HG02884 (cell line): ENCODE results near the gene CSRNP3.

Experiments
- ATAC-seq: cut with Tn5 transposase; IDR thresholded peaks from one replicate; pipeline ENCODE4 v1.9.1; 2021; ENCODE audit warnings: mild to moderate bottlenecking, moderate library complexity; ENCODE audit not compliant: unreplicated experiment

Gene CSRNP3

GRCh38 chr2:165675551-165675968, 206.1 kb downstream of the CSRNP3 start:
- ATAC-seq: no peak

- ATAC-seq: no peak
Observed at GRCh38 chr2:165678882-165679281, 209.4 kb downstream of the CSRNP3 start.

DNA sequence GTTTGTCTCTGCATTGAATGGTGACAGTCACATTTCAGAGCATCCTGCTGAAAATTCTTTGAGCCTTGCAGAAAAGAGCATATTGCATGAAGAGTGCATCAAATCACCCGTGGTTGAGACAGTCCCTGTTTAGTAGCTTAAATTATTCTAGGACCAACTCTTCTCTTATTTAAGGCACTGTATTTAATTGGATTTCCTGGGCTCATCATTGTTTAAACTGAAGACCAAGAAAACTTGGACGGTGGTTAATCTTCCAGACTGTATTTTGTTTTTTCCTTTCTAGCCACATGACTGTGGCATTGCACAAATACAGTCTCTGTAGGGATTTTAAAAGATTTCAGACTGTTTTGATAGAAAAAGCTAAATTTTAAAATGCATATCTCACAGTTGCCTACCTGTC, 210.1 kb downstream of the CSRNP3 start:
- no peak for ATAC-seq

GRCh38 chr2:165681841-165682240, 212.3 kb downstream of the CSRNP3 start:
- ATAC-seq: no peak

- ATAC-seq: no peak
Observed at GRCh38 chr2:165682546-165682945, 213.0 kb downstream of the CSRNP3 start.

DNA sequence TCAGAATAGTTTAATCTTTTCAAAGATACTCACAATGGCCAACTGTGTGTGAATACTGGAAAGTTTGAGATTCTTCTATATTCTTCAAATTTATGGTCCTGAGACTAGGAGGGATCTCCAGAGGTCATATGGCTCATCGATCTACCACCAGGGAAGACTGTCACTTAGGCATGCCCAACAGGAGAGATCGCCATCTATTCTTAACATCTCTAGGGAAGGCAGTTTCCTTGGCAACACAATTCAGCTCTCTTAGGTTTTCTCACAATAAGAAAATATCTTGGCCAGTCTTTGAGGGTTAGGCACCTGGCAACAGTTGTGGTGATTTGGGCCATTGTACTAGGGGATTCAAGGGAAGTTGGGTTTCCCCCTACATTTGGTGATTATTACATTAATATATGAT, 217.3 kb downstream of the CSRNP3 start:
- no peak for ATAC-seq

- ATAC-seq: no peak
Observed at GRCh38 chr2:165687426-165688002, 218.0 kb downstream of the CSRNP3 start.

- no peak for ATAC-seq
Observed at GRCh38 chr2:165691615-165692014, 222.1 kb downstream of the CSRNP3 start.

GRCh38 chr2:165692906-165693305, 223.4 kb downstream of the CSRNP3 start:
- no peak for ATAC-seq

- ATAC-seq: no peak
Observed at GRCh38 chr2:165693838-165694237, 224.3 kb downstream of the CSRNP3 start.

DNA sequence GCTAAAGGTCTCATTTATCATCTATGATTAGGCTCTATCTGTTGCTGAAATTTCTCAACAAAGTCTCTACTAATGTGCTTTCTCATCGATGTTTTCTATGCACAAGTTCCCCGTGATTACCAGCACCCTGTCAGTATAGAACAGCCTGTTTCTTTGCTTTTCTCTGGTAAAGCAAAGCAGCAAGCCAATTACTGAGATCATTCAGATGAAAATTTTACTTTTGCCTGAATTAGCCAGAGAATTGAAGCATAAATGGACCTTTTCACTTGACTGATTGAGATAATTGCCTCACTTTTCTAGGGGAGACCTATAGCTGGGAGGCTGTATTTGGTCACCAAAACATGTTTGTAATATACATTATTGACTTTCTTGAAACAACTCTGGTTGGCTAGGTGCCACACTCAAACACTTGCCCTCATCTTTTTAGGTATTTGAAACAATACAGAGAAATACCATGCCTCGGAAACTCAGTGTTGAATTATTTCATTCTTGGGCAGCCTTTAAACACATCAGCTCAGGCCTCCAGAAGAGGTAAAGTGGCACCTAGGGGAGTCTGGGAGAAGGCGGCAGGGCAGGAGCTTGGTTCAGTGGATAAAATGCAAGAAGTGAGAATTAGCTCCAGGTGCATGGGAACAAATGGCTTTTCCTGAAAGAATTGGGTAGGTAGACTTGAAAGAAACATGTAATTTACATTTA, 228.4 kb downstream of the CSRNP3 start:
- ATAC-seq: no peak

- ATAC-seq: peak; percentile 87
Observed at GRCh38 chr2:165698444-165698884, 229.0 kb downstream of the CSRNP3 start.

GRCh38 chr2:165699946-165700345, 230.4 kb downstream of the CSRNP3 start:
- ATAC-seq: no peak

GRCh38 chr2:165700531-165700930, 231.0 kb downstream of the CSRNP3 start:
- ATAC-seq: no peak

DNA sequence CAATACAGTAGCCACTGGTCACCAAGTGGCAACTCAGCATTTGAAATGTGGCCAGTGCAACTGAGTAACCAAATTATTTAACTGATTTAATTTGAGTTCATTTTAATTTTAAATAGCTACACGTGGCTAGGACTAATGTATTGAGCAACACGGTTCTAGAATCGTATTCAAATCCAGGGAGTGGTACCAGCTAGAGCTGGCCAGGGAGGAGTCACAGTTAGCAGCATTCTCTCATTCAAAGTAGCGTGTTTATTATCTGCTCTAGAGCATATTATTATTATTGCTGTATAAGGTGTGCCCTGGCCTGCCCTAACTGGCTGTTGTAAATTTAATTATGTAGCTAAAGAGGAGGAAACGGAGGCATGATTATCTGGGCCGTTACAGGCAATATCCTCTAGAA, 231.6 kb downstream of the CSRNP3 start:
- no peak for ATAC-seq

DNA sequence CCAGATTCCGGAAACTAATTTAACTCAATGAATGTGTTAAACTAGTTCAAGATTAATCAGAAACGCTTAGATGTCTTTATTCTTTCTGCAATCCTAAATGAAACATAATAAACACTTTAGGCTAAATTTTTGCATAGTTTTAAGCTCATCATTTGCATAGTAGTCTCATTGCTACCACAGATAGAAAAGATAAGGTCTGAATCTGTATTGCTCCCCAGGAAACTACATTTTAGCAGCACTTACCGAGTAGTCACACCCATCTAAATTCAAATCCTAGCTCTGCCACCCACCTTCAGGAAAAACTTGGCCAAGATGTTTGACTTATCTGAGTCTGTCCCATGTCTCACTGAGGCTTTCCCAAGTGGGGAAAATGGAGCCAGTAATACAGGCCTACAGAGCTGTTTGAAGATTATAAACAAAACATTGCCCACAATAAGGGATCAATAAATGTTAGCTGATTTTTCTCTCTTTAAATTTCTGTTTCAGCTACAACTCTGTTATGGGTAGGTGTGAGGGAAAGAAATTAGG, 237.5 kb downstream of the CSRNP3 start:
- no peak for ATAC-seq

DNA sequence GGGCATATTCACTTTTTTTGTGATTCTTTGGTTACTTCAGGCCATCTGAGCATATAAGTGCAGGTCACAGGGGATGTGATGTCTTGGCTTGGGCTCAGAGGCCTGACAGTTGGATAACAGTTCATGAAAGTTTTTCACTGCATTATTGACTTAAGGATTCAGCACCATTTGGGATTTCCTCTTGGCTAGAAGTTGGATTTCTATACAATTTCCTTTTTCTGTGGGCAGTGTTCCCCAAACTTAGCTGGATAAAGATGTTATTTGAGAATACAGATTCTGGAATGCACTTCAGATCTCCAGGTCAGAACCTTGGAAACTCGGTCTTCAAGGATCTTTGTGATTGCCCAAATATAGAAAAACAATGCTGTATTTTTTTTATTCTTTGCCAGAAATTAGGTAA, 246.6 kb downstream of the CSRNP3 start:
- ATAC-seq: no peak

DNA sequence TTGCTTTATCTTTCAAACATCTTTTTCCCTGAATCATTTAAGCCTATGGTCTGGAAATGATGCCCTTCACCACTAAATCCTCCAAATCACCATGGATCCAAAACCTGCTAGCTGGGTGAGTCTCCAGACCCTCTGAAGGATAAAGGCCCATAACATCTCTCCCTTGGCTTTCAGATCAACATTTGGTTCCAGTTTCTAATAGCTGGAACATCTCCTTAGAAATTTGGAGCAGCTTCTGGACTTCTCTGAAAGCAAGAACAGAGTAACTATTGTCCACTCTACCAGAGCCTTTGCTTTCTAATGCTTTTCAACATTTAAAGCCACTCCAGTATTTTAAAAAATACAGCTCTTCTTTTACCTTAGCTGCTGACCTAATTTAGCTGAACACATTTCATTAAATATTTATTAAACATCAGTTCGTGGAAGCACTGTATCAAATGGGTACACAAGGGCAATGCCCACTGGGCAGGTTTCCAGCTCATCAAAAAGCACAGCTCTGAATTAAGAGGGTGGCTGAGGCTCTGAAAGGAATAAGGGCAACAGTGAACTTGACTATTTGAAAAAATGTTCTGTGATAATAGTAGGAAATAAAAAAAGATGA, 249.2 kb downstream of the CSRNP3 start:
- no peak for ATAC-seq

GRCh38 chr2:165720511-165720910, 251.0 kb downstream of the CSRNP3 start:
- ATAC-seq: no peak

- ATAC-seq: no peak
Observed at GRCh38 chr2:165725421-165725820, 255.9 kb downstream of the CSRNP3 start.
